Stimulated activated CD4-positive, alpha-beta T cell treated with anti-CD3 and anti-CD28 coated beads, Interleukin-4, amount 100 ng/mL, for 1 hour (primary cell): ENCODE measurements around the gene GPR83.
"Not testable (repeated sequence)": the region's sequence is repeated elsewhere in the genome, so short reads cannot be mapped to it uniquely, and the experiment has no call there.

Source experiments
- DNase-seq: peaks from one replicate; pipeline ENCODE4 v3.0.0-alpha.2; 2020

GPR83 gene

DNA sequence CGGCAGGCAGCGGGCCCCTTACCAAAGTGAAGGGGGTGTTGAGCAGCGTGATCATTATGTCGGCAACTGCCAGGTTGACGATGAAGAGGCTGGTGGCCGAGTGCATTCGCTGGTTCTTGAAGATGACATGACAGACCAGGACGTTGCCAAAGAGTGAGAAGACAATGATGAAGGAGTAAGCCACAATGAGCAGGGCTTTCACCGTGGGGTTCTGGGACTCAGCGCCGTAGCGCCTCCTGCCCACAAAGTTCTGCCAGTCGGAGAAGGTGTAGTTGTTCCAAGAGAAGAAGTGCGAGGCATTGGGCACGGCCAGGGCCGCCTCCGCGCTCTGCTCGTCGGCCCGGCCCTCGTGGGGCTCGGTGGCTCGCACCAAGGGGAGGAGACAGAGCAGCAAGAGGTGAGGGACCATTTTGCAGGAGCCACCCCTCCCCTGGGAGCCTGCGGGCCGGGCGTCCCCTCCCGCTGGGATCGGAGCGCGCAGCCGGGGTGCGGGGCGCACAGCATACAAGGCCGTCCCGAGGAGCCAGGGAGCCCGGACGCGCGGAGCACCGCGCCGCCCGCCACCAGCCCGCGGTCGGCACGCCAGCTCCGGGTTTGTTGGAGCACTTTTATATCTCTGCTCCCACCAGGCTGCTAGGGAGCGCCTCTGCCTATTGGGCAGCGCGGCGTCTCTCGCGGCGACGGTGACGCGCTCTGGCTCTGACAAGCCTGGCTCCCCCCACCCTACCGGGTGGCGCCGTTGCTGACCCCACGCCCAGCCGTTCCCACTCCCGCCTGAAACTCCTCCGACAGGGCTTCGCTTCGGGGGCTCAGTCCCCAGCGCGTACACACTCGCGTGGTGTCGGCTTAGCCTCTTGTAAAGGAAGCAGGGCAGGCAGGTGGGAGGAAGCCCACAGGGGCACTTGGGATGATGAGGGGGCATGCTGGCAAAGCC is at the start of gene GPR83:
TSS of gene GPR83 (minus strand) at position 581 of the 934 bp plus-strand sequence. CDS start at position 409, 172 bp downstream.
- DNase-seq = no peak

DNA sequence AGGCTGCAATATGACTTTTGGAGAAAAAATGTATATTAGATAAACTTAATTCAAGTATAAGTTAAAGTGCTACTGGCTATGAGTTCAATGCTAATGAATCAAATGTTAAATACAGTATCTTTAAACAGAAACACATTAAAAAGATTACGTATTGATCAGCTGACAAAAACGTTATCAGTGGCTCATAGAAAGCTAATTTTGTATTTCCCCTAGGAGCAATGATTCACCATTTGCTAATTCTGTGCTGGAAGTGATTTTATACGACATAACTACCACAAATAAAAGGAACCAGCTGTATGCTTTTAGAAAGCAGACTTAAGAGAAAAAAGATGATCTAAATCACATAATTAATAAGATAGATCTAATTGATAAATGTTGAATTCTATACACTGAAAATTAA is 48.8 kb upstream of the GPR83 start:
- DNase-seq = no peak

DNA sequence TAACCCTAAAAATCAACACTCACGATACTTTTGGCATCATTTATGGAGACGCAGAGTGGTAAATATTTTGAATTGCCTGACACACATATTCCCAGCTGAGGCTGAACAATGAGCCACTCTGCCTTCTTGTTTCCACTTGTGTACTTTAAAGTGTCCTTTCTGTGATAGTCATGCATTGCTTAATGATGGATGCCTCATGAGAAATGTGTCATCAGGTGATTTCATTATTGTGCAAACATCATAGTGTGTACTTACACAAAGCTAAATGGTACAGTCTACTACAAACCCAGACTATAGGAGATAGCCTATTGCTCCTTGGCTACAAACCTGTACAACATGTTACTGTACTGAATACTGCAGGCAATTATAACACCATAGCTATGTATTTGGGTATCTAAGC is 48.2 kb upstream of the GPR83 start:
- DNase-seq = no peak

DNA sequence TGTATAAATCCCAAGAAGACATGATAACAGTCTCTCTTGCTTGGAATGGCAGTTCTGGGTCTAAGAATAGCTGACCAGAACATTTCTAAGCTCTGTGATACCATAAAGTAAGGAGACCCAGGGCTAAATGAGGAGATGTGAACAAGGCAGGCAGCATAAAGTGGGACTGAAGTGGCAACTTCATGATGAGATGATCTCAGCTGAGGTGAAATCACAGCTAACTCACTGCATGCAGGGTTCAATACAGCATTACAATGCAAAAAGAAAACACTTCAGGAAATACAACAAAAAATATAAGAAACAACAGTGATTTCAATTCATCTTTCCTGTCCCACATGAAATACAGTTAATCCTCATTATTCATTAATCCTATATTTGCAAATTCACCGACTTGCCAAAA is 47.8 kb upstream of the GPR83 start:
- DNase-seq = no peak

DNA sequence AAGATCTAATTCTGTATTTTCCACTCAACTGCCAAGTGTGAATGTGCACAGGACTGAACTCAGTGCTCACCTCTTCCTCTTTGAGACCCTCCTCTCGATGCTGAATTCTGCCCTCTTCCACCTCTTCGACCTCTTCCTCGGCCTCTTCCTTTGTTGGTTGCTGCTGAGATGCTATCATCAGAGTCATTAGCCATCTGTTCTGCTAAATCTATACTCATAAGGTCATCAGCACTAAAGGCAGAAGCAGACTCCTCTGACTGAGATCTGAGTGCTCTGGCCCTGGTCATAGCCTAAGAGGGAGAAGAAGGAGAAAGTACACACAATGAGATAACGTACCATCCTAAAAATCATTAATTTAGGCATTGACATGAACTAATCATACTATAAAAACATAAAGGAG is 45.9 kb upstream of the GPR83 start:
- no peak for DNase-seq

DNA sequence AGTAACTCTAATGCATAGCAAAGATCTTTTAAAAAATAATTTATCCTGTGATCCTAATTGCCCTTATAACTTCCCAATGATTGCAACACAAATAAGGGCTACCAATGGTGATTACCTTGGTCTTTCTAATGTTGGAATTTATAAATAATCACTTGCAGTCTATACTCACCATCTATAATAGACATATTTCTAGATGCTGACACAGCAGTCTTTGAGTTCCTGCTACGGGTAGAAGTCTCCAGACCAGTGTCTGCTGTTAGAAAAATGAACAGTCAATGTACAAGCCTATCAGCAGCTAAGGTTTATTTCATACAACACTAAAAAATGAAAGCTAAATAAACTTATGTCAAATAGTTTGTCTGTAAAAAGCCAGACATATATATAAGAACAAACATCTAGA is 44.4 kb upstream of the GPR83 start:
- DNase-seq = no peak

DNA sequence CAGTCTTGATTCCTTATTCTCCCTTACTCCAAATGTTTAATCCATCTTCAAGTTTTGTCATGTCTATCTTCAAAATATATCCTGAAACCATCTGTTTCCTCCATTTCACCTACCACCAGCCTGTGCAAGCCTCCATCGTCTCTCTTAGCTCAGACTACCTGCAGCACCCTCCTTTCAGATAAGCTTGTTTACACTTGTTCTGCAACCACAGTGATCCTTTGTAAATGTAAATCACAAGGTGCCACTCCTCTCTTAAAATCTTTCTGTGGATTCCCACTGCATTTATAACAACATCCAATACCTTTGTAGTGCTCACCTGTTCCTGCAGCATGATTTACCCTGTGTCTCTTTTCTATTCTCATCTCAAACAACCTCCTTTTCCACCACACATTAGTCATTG is 31.8 kb upstream of the GPR83 start:
- DNase-seq = no peak

DNA sequence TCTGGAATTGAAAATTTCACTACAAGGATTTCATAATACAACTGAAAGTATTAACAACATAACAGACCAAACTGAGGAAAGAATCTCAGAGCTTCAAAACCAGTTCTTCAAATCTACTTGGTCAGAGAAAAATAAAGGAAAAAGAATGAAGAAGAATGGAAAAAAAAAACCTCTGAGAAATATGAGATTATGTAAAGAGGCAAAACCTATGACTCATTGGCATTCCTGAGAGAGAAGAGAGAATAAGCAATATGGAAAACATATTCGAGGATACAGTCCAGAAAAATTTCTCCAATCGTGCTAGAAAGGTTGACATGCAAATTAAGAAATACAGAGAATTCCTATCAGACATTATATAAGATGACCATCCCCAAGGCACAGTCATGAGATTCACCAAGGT is 23.4 kb upstream of the GPR83 start:
- DNase-seq = no peak

DNA sequence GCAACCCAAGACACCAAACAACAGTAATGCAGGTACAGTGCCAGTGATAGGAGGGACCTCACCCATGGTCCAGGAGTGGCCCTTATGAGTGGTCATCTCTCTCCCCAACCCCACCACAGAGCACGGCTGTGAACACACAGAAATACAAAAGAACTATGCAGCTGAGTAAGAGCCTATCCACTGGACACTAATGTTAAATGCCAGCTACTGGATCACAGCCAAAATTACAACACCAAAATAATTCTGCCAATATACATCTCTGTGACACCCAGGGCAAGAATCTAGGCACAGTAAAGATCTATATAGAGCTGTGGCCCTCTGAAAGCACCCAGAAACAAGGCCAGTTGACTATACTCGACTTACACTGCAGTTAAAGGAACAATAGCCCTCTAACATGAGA is 22.8 kb upstream of the GPR83 start:
- no peak for DNase-seq

DNA sequence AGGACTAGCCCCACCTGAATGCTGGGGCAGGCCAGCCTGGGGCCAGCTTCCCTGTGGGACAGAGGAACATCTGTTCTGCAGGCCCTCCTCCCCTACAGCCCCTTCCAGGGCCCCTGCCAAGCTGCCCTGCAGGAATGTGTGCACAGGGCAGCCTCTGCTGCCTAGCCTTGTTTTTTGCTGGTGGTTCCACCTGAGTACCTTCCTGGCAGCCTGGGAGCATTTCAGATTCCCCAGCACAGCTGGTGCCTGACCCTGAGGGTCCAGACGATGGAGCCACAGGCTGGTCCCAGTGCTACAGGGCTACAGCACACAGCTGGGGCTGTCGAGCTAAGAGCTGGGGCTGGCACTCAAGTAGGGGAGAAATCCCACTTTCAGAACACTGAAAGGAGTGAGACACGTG is 22.3 kb upstream of the GPR83 start:
- DNase-seq = no peak

DNA sequence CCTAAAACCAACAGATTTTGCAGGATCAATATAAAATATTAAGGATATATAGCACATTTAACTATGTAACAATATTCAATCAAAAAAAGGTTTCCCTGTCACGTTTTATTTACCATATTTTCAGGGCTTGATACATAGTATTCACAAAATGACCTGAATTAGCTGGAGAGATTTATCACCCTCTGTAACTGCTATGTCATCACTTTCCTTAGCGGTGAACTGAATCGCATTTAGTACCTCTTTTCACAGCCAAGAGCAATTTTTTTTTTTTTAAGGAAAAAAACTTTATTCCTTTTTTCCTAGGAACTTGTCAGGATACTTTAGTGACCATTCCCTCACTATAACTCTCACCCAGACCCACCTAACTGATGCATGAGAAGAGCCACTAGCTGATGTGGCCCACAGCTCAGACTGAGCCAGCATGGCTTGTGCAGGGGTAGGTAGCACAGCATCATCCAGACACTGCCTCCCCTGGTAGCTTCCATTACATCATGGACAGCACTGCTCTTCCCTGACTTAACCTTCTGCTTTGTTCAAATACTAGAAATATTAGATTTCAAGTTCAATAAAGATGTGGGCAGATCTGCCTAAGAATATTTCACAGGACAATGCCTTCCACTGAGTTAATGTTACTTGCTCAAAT is 17.0 kb upstream of the GPR83 start:
- DNase-seq = no peak

DNA sequence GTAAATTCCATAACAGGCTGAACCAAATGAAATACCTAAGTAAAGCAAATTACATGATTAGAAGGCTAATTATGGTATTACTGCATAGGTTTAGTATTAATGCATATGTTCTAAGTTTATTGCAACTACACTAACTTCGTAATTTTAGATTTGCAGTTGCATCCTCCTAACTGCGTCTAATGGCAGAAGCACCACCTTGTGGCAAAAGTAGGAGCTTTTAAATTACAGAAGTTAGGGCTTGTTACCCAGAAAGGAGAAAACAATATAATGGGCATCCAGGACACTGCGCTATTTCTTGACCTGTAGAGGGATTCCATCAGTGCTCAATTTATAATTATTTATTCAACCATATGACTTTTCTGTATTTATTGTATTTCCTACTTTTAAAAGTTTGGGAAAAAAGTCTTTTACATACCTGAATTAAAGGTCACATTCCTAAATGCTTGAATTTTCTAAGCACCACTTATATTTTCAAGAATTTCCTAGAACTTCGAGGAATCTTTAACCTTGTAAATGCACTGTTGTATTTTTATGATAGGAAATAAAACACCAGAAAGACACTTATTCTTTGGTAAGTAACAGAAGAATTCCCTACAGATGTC is 16.3 kb upstream of the GPR83 start:
- no peak for DNase-seq

DNA sequence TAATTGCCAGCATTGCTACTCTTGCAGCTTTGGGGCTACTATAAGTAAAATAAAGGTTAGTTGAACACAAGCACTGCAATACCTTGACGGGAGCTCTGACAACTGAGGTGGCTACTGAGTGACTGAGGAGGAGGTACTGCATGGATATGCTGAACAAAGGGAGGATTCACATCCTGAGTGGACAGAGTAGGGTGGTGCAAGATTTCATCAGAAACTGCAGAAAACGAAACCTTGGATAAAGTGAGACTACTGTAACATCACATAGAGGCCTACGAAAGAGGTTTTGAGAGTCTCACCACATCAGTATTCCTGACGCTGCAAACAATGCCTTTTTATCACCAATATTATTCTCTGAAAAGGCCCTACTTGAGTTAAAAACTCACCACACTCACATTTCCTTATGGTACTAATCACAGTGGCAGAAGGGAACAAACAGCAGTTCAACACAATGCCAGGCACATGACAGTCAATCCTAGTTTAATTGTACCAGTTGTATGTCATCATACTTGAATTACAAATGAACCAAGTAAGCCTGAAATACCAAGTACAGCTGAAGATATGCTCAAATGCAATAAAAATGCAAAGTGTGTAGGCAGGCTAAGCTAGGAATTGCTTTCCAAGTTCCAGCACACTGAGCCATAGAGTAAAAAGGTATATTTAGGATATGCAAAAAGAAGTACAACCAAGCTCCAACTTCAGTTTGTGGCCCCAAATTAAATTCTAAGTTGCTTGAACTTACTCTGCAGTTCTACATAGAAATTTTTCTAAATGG is 4.0 kb upstream of the GPR83 start:
- DNase-seq = no peak

DNA sequence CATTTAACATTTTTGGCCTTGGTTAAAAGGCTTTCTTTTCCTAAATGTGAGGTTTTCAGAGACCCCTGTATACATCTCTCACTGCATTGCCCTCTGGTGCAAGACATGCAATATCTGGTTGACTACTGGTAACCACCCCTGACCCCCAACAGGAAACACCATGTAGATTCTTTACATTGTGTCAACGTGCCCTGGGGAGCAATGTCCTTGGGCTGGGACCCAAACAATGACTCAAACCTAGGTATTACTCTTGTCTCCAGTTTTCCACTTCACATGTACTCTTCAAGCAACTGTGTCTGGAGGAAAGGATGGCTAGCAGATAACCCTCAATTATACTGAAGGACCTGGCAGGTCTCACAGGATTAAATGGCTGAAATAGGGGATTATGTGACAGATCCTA is 1.1 kb upstream of the GPR83 start:
- no peak for DNase-seq

DNA sequence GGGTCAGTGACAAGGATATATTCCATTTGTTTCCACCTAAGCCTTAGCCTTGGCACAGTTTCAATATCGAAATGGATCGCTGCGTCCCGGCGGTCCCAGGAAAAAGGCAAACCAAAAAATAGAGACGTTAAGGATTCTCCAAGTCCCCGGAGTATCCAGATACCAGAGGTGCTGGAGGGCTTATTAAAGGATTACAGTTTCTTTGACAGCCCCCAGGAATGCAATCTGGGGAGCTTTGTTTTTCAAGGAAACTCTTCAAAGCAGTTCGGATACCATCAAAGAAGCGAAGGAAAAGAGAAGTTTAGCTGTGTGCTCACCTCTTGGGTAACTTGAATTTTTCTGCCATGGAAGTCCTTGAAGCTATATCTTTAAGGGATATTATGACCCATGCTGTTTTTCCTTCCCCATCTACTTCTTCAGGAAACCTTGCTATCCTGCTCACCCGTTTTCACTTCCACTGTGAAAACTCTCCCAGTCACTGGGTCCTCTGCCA is 600 bp upstream of the GPR83 start:
- DNase-seq = no peak

DNA sequence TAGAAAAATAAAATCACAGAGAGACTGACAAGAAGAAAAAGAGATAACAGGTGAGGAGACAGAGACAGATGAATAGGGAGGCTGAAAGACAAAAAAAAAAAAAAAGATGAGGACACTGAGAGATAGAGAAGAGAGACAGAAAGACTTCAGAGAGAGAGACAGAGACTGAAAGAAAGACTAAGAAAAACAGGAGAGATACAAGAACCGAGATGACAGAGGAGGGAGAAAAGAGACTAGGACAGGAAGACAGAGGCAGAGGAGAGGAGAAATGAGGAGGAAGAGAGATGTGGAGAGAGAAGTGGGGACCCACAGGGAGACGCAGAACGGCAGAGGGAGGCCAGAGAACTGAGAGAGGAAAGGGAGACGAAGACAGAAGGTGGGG is 771 bp downstream of the GPR83 start:
- DNase-seq = no peak

DNA sequence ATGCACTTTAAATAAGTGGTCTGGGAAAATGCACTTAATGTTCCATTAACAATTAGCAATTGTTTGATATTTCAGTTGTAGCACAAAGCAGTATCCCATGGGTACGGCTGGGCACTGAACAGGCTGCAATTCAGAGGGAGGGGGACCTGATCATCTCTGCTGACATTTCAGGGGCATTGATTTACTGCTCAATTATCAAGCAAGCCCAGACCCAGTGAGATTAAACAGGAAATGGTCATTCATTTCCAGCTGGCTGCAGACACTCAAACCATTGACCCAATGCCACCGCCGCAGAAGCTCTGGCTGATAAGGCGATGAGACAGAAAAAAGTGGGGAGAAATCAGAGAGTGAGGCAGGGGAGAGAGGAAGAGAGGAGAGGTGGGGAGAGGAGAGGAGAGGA is 1.2 kb downstream of the GPR83 start:
- no peak for DNase-seq

DNA sequence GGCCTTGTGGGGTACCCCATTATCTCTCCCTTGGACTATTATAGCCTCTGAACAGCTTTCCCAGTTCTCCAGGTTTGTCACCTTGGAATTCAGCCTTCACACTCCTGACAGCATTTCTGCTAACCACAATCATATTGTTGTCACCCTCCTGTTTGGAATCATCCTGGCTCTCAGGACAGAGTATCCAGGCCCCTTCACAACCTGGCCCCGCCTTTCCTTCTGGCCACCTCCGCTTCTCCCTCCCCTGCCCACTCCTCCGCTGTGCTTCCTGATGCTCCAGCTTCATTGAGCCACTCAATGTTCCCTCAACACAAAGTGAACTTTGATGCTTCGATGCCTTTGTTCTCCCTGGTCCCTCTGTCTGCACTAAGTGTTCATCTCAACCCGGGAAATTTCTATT is 3.1 kb downstream of the GPR83 start:
- DNase-seq = no peak

DNA sequence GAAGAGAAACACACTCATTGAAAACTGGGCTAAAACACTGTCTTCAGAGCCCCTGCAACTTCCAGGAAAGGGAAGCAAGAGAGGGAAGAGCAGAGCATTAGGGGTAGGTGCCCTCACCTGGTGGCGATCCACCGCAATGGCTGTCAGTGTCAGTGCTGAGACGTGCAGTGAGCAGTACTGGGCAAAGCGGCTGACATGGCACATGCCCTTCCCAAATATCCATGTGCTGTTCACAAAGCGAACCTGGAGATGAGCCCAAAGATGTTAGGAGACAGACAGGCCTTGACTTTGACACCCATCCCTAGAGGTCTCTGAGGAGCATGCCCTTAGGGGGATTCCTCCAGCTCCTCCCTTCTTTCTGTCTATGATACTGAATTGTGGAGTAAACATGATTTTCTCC is 4.9 kb downstream of the GPR83 start:
- DNase-seq = no peak

DNA sequence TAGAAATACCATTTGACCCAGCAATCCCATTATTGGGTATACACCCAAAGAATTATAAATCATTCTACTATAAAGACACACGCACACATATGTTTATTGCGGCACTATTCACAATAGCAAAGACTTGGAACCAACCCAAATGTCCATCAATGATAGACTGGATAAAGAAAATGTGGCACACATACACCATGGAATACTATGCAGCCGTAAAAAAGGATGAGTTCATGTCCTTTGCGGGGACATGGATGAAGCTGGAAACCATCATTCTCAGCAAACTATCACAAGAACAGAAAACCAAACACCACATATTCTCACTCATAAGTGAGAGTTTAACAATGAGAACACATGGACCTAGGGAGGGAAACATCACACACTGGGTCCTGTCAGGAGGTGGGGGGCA is 9.3 kb downstream of the GPR83 start:
- not testable (repeated sequence) for DNase-seq

DNA sequence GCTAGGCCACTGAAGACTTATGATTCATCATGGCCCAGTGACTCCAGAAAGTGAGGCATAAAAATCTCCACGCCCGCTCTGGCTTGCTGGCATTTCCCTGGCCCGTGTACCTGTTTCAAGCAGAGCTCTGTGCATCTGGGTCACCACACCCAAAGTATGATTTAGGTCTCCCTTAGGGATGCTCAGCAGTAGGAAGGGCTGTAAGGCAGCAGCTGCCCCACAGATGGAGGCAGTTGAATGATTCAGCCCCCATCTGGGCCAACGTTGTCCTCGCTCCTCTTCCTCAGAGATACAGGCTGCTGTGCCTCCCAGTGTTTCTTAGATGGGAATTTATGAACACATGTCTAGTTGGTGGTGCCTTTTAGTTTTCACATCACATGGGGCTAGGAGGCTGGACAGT is 21.6 kb downstream of the GPR83 start:
- no peak for DNase-seq

DNA sequence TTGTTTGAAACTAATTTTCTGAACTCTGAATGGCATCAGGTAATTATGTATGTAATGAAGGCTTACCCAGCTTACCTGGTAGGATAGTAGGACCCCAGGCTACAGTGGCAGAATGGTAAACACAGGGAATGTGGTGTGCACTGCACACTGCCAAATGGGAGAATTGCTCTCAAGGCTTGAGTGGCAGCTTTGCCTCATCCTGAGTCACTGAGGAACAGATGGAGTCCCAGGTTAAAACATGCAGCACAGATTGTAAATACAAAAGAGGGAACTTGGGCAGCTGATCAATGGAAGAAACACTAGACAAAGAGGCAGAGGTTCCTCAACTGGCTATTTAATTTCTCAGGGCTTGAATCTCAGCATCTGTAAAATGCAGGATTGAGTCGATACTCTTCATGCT is 24.4 kb downstream of the GPR83 start:
- no peak for DNase-seq

DNA sequence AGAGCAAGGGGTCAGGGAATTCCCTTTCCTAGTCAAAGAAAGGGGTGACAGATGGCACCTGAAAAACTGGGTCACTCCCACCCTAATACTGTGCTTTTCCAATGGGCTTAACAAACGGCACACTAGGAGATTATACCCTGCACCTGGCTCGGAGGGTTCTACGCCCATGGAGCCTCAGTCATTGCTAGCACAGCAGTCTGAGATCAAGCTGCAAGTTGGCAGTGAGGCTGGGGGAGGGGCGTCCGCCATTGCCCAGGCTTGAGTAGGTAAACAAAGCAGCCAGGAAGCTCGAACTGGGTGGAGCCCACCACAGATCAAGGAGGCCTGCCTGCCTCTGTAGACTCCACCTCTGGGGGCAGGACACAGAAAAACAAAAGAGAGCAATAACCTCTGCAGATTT is 30.6 kb downstream of the GPR83 start:
- not testable (repeated sequence) for DNase-seq
